Body of pancreas (tissue), 4 donors: ENCODE measurements around the gene GNB4.

Experiments
- POLR2A ChIP-seq, 3 donors: fragments of 450-650 bp; IDR thresholded peaks; one replicate each; pipeline ENCODE4 v1.6.1; 2016; ENCODE audit warnings: antibody characterized with exemption in 3 of 3, mild to moderate bottlenecking in 2 of 3
- TF ChIP-seq, protein P1 (sequence below), 7 experiments: fragments of 450-650 bp in 4 of 7; fragments of 200-600 bp in 3 of 7; sonication (generic) in 3 of 7; IDR thresholded peaks; one replicate each; pipeline ENCODE4 v1.5.1; 2016 to 2019; ENCODE audit warnings: antibody characterized with exemption in 7 of 7

DNA sequence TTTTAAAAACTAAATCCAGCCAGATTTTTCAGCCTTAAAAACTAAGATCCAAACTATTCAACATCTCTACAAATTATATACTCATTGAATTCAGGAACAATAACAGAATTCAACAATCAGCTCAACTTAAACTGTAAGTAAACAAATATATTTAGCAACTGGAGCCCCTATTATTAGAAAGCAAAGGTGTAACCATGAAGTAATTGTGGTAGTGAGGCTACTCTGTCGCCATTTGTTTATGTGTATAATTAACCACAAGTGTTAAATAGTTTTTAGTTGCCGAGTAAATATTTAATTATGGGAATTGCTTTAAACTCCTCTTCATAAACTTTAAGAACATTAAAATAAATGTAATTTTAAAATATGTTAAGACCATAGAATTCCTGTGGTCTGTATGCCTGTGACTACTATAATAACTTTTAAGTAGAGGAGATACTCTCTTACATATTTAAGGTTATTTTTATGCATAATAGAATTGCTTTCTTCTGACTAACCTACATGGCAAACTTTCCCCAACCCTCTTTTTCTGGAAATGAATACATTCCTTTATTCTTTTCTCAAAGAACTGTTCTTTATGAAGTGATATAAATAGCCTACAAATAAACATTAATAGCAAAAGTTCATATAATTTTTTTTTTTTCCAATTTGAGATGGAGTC, 52.6 kb downstream of the GNB4 start:
- TF ChIP-seq, protein P1, sequence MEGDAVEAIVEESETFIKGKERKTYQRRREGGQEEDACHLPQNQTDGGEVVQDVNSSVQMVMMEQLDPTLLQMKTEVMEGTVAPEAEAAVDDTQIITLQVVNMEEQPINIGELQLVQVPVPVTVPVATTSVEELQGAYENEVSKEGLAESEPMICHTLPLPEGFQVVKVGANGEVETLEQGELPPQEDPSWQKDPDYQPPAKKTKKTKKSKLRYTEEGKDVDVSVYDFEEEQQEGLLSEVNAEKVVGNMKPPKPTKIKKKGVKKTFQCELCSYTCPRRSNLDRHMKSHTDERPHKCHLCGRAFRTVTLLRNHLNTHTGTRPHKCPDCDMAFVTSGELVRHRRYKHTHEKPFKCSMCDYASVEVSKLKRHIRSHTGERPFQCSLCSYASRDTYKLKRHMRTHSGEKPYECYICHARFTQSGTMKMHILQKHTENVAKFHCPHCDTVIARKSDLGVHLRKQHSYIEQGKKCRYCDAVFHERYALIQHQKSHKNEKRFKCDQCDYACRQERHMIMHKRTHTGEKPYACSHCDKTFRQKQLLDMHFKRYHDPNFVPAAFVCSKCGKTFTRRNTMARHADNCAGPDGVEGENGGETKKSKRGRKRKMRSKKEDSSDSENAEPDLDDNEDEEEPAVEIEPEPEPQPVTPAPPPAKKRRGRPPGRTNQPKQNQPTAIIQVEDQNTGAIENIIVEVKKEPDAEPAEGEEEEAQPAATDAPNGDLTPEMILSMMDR (IDR thresholded peaks at IDR 0.05) = no peak
- no peak for TF ChIP-seq POLR2A (IDR thresholded peaks at IDR 0.05)
